Left ventricle myocardium superior (tissue), 1 donor: ENCODE results near the gene ACP7. TPM values are rescaled to one million over a fixed set of nuclear protein-coding genes. Genes with fewer than 3 reads are reported as not detected.
"Not testable (repeated sequence)": the region's sequence is repeated elsewhere in the genome, so short reads cannot be mapped to it uniquely, and the experiment has no call there.

ENCODE experiments used
- ATAC-seq: fragments of 200-7000 bp; cut with Tn5 transposase; one replicate; pipeline ENCODE4 v1.9.1; 2020; ENCODE audit warnings: mild to moderate bottlenecking, moderate library complexity
- DNase-seq: peaks from one replicate; pipeline ENCODE4 v3.0.0-alpha.2; 2020
- intact Hi-C: fragments of 100-400 bp; cut with micrococcal nuclease; formaldehyde crosslinking; loops from one replicate; pipeline ENCODE4 v1.11.0; 2022
- long read RNA-seq: library from polyadenylated mRNA; unstranded; transcript quantifications from one replicate; pipeline ENCODE4 v2.0.0, GENCODE V29; 2021
- total RNA-seq: library from RNA; stranded (reverse); fragmentation: NEBNext Ultra II Directional; extraction: Animal tissue kit (Norgen Biotek cat#: 25700); gene quantifications from one replicate; pipeline ENCODE4 v1.2.1, GENCODE V29; 2021
- donor health status: DM: no; HTN: yes; CAD: no; lungs with severe emphysema.

Gene ACP7
- total RNA-seq: not detected
- long read RNA-seq: 0 reads

- intact Hi-C loops: no loop called here
- no peak for DNase-seq
- no peak for ATAC-seq
Observed at GRCh38 chr19:39083983-39084731, at the start of gene ACP7. Gene ACP7 (plus strand): TSS chr19:39084368. CDS start chr19:39085270, 902 bp downstream.

GRCh38 chr19:39036581-39036980, 47.6 kb upstream of the ACP7 start:
- no peak for DNase-seq
- intact Hi-C loops: no loop called here

GRCh38 chr19:39037194-39037593, 47.0 kb upstream of the ACP7 start:
- DNase-seq (no peak), ATAC-seq (no peak)
- intact Hi-C loops: no loop called here

More at GRCh38 chr19:39036581-39036980, 47.6 kb upstream of the ACP7 start:
- ATAC-seq: no peak

- intact Hi-C loops: no loop called here
- no peak for DNase-seq
- peak; percentile 57 for ATAC-seq
Observed at GRCh38 chr19:39038098-39038497, 46.1 kb upstream of the ACP7 start.

- DNase-seq (no peak), ATAC-seq (no peak)
- intact Hi-C loops: no loop called here
Observed at GRCh38 chr19:39045506-39045905, 38.7 kb upstream of the ACP7 start.

- intact Hi-C loops: no loop called here
- ATAC-seq: no peak
- no peak for DNase-seq
Observed at GRCh38 chr19:39046037-39046821, 37.9 kb upstream of the ACP7 start.

- no peak for ATAC-seq
- intact Hi-C loops: no loop called here
- no peak for DNase-seq
Observed at GRCh38 chr19:39047073-39047472, 37.1 kb upstream of the ACP7 start.

- DNase-seq: peak; percentile 77
Observed at GRCh38 chr19:39052243-39052746, 31.9 kb upstream of the ACP7 start.

GRCh38 chr19:39052846-39053245, 31.3 kb upstream of the ACP7 start:
- DNase-seq (no peak), ATAC-seq (no peak)
- intact Hi-C loops: no loop called here

More at GRCh38 chr19:39052243-39052746, 31.9 kb upstream of the ACP7 start:
- ATAC-seq: peak; percentile 43
- intact Hi-C loops: no loop called here

GRCh38 chr19:39053276-39054090, 30.7 kb upstream of the ACP7 start:
- no peak for ATAC-seq
- intact Hi-C loops: no loop called here
- no peak for DNase-seq

- ATAC-seq (no peak), DNase-seq (no peak)
- intact Hi-C loops: no loop called here
Observed at GRCh38 chr19:39054091-39054470, 30.1 kb upstream of the ACP7 start.

GRCh38 chr19:39057615-39058014, 26.6 kb upstream of the ACP7 start:
- intact Hi-C loops: no loop called here
- DNase-seq: no peak
- ATAC-seq: no peak

GRCh38 chr19:39059302-39059701, 24.9 kb upstream of the ACP7 start:
- DNase-seq: no peak
- intact Hi-C loops: no loop called here
- no peak for ATAC-seq

- DNase-seq (no peak), ATAC-seq (no peak)
- intact Hi-C loops: no loop called here
Observed at GRCh38 chr19:39060171-39060570, 24.0 kb upstream of the ACP7 start.

GRCh38 chr19:39064405-39064804, 19.8 kb upstream of the ACP7 start:
- DNase-seq: no peak
- intact Hi-C loops: no loop called here
- no peak for ATAC-seq

GRCh38 chr19:39065928-39066327, 18.2 kb upstream of the ACP7 start:
- ATAC-seq (no peak), DNase-seq (no peak)
- intact Hi-C loops: no loop called here

- no peak for DNase-seq
- intact Hi-C loops: no loop called here
- ATAC-seq: no peak
Observed at GRCh38 chr19:39067104-39067503, 17.1 kb upstream of the ACP7 start.

- DNase-seq, intact Hi-C loops, ATAC-seq: not testable (repeated sequence)
Observed at GRCh38 chr19:39068259-39068658, 15.9 kb upstream of the ACP7 start.

- no peak for DNase-seq
- ATAC-seq: no peak
- intact Hi-C loops: no loop called here
Observed at GRCh38 chr19:39070888-39071287, 13.3 kb upstream of the ACP7 start.
